ENCODE data around the gene CACNA2D3. TPM values are rescaled to one million over a fixed set of nuclear protein-coding genes. Genes with fewer than 3 reads are reported as not detected.
"Not testable (repeated sequence)": the region's sequence is repeated elsewhere in the genome, so short reads cannot be mapped to it uniquely, and the experiment has no call there.

CACNA2D3 gene
- total and polyA plus RNA-seq, 3 experiments from 2014 or later: not detected

DNA sequence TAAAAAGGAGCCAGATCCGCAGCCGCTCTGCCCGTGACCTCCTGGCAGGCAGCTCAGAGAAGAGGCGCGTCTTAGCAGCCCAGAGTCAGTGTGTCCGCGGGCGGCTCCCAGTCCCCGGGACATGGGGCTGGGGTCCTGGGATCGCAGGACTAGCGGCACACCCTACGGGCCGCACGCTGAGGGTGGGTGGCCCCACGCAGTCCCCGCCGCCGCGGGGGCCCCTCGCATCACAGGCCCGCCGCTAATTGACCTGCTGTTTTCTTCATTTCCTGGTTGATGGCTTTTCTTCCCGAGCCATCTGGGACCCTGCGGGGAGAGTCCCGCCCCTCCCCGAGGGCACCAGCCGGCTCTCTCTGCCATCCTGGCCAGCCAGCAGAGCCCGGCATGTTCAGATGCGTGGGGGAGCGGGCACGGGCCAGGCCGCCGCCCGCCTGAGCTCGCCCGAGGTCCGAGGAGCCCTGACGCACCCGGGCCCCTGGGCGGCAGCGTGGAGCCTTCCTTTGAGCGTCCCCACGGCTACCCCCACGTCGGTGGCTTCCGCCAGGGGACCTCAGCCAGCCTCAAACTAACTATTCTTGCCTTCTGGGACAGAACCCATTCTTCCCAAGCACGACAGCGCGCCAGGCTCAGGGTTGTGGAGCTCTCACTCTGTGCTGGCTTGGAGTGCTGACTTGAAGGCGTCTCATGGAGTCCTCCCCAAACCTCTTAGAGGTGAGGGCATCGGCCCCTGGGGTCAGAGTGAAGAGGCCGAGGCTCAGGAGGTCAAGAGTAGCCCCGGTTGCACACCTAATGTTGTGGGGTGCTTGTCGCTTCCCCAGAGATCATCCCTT is 34.6 kb upstream of the CACNA2D3 start:
- no peak for DNase-seq
- Mint-ChIP-seq H3K36me3 (no peaks in the 10 kb centered on the region), H3K27me3 (peaks cover 22% of the 10 kb centered on the region in 2 donors), H3K9me3 (peaks cover 0 to 1% (median 0%) of the 10 kb centered on the region in 5 donors), H3K4me1 (no peaks in the 10 kb centered on the region), H3K27ac (no peak overlapping the region), H3K4me3 (no peak overlapping the region)
- no peaks in the 10 kb centered on the region for H3K4me1 ChIP-seq (ENCODE audit: insufficient read depth, low read length)
- ChIA-PET CTCF (no interaction called here), POLR2A (no interaction called here)
- H3K27ac ChIP-seq (ENCODE audit: low read depth, low read length): no peak overlapping the region
- no peaks in the 10 kb centered on the region for H3K36me3 ChIP-seq (ENCODE audit: insufficient read depth, low read length)
- no peaks in the 10 kb centered on the region for H3K9me3 ChIP-seq (ENCODE audit: low read length)
- H3K4me3 ChIP-seq (ENCODE audit: low read length): no peak overlapping the region
- no peaks in the 10 kb centered on the region for H3K27me3 ChIP-seq (ENCODE audit: insufficient read depth, low read length, poor library complexity, severe bottlenecking)

DNA sequence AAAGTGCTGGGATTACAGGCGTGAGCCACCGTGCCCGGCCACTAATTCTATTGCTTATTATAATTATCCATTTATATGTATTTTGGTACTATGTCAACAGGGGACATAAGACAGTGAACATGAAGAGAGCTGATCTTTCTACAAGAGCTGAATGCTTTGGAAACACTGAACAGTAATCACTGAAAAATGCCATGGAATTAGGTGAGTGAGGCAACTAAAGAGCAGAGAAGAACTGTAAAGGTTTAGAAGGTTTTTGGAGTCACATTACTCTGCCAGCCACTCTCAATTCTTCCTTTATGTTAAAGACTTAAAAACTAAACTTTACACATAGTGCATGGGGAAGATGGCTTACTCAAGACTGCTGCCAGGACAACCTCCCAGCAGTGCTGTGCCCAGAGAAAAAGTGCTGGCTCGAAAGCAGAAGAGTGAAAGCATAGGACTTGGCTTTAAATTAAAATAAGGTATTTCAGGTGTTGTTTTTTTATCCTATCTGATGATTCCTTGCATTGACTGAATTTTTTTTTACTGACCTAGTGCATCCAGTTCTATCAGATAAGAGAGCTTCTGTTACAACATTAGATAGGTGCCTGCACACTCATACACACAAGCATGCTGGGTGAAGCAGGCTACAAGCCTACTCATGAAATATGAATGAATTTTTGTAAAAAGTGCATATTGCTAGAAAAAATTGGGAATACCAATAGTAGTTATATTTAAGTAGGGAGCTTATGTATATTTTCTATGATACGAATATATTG is 28.7 kb upstream of the CACNA2D3 start:
- Histone ChIP-seq H3K4me3 (ENCODE audit: low read length) (no peak overlapping the region), H3K36me3 (ENCODE audit: insufficient read depth, low read length) (no peaks in the 10 kb centered on the region), H3K27ac (ENCODE audit: low read depth, low read length) (no peak overlapping the region), H3K27me3 (ENCODE audit: insufficient read depth, low read length, poor library complexity, severe bottlenecking) (no peaks in the 10 kb centered on the region), H3K4me1 (ENCODE audit: insufficient read depth, low read length) (no peaks in the 10 kb centered on the region), H3K9me3 (ENCODE audit: low read length) (no peaks in the 10 kb centered on the region)
- Mint-ChIP-seq H3K27ac (no peak overlapping the region), H3K9me3 (no peaks in the 10 kb centered on the region), H3K4me1 (no peaks in the 10 kb centered on the region), H3K36me3 (no peaks in the 10 kb centered on the region), H3K4me3 (no peak overlapping the region), H3K27me3 (peaks cover 6 to 8% of the 10 kb centered on the region in 2 donors)
- DNase-seq: no peak
- ChIA-PET POLR2A (no interaction called here), CTCF (no interaction called here)

DNA sequence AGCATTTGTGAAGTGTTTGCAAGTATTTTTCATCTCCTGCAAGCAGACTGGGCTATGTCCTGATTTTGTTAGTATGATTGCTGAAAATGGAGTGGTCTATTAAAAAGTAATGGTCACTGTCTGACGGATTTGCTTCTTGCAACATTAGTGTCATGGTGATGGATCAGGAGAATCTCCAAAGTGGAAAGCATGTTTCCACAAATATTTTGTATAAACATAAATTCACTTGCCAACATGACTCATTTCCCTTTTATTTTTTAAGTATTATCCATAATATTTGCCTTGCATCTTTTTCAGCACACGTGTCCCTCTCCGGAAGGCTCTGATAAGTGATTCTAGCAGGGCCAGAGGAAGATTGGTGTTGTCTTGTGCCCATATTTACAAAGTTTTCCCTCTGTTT is 27.4 kb upstream of the CACNA2D3 start:
- ChIA-PET POLR2A (no interaction called here), CTCF (no interaction called here)
- no peak overlapping the region for H3K27ac ChIP-seq (ENCODE audit: low read depth, low read length)
- H3K4me3 ChIP-seq (ENCODE audit: low read length): no peak overlapping the region
- no peak overlapping the region for H3K4me3 Mint-ChIP-seq
- no peaks in the 10 kb centered on the region for H3K9me3 Mint-ChIP-seq
- H3K36me3 Mint-ChIP-seq: no peaks in the 10 kb centered on the region
- no peaks in the 10 kb centered on the region for H3K4me1 ChIP-seq (ENCODE audit: insufficient read depth, low read length)
- no peak for DNase-seq
- H3K9me3 ChIP-seq (ENCODE audit: low read length): no peaks in the 10 kb centered on the region
- peaks cover 3% of the 10 kb centered on the region in 2 donors for H3K27me3 Mint-ChIP-seq
- H3K27ac Mint-ChIP-seq: no peak overlapping the region
- no peaks in the 10 kb centered on the region for H3K27me3 ChIP-seq (ENCODE audit: insufficient read depth, low read length, poor library complexity, severe bottlenecking)
- H3K4me1 Mint-ChIP-seq: no peaks in the 10 kb centered on the region
- no peaks in the 10 kb centered on the region for H3K36me3 ChIP-seq (ENCODE audit: insufficient read depth, low read length)

DNA sequence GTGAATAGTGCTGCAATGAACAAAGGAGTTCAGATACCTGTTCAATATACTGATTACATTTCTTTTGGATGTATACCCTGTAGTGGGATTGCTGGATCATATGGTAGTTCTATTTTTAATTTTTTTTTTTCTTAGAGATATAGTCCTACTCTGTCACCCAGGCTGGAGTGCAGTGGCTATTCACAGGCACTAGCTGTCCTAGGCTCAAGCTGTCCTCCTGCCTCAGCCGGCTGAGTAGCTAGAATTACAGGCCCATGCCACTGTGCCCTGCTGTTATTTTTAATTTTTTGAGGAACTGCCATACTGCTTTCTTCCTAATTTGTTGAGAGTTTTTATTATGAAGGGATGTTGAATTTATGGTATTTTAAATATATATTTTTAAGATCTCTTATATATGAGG is 23.0 kb upstream of the CACNA2D3 start:
- no peak overlapping the region for H3K4me3 ChIP-seq (ENCODE audit: low read length)
- DNase-seq: no peak
- H3K36me3 ChIP-seq (ENCODE audit: insufficient read depth, low read length): no peaks in the 10 kb centered on the region
- no peaks in the 10 kb centered on the region for H3K9me3 Mint-ChIP-seq
- H3K27me3 Mint-ChIP-seq: peaks cover 2 to 6% of the 10 kb centered on the region in 2 donors
- no peaks in the 10 kb centered on the region for H3K9me3 ChIP-seq (ENCODE audit: low read length)
- no peaks in the 10 kb centered on the region for H3K36me3 Mint-ChIP-seq
- H3K4me3 Mint-ChIP-seq: no peak overlapping the region
- ChIA-PET POLR2A (no interaction called here), CTCF (no interaction called here)
- H3K27me3 ChIP-seq (ENCODE audit: insufficient read depth, low read length, poor library complexity, severe bottlenecking): no peaks in the 10 kb centered on the region
- H3K4me1 Mint-ChIP-seq: no peaks in the 10 kb centered on the region
- no peak overlapping the region for H3K27ac ChIP-seq (ENCODE audit: low read depth, low read length)
- no peak overlapping the region for H3K27ac Mint-ChIP-seq
- no peaks in the 10 kb centered on the region for H3K4me1 ChIP-seq (ENCODE audit: insufficient read depth, low read length)

DNA sequence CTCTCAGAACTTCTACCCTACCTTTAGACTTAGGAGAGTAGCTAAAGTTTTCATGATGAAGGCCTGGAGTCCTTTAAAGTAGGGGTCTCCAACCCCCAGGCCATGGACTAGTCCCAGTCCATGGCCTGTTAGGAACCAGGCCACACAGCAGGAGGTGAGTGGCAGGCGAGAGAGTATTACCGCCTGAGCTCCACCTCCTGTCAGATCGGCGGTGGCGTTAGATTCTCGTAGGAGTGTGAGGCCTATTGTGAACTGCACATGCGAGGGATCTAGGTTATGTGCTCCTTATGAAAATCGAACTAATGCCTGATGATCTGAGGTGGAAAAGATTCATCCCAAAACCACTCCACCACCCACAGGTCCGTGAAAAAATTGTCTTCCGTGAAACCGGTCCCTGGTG is 18.3 kb upstream of the CACNA2D3 start:
- Mint-ChIP-seq H3K27me3 (peaks cover 5 to 18% of the 10 kb centered on the region in 2 donors), H3K9me3 (peaks cover 0 to 8% (median 2%) of the 10 kb centered on the region in 5 donors), H3K36me3 (no peaks in the 10 kb centered on the region), H3K4me3 (no peak overlapping the region), H3K27ac (no peak overlapping the region), H3K4me1 (no peaks in the 10 kb centered on the region)
- Histone ChIP-seq H3K4me1 (ENCODE audit: insufficient read depth, low read length) (no peaks in the 10 kb centered on the region), H3K9me3 (ENCODE audit: low read length) (no peaks in the 10 kb centered on the region), H3K36me3 (ENCODE audit: insufficient read depth, low read length) (no peaks in the 10 kb centered on the region), H3K27ac (ENCODE audit: low read depth, low read length) (no peak overlapping the region), H3K27me3 (ENCODE audit: insufficient read depth, low read length, poor library complexity, severe bottlenecking) (no peaks in the 10 kb centered on the region), H3K4me3 (ENCODE audit: low read length) (no peak overlapping the region)
- DNase-seq: no peak
- POLR2A ChIA-PET: no interaction called here
- CTCF ChIA-PET: no interaction called here

DNA sequence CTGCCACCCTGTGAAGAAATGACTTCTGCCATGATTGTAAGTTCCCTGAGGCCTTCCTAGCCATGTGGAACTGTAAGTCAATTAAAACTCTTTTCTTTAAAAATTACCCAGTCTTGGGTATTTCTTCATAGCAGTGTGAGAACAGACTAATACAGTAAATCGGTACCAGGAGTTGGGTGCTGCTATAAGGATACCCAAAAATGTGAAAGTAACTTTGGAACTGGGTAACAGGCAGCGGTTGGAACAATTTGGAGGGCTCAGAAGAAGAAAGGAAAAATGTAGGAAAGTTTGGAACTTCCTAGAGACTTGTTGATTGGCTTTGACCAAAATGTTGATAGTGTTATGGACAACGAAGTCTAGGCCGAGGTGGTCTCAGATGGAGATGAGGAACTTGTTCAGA is 6.2 kb upstream of the CACNA2D3 start:
- H3K4me3 Mint-ChIP-seq; DNase-seq; H3K36me3 ChIP-seq (ENCODE audit: insufficient read depth, low read length); H3K27ac ChIP-seq (ENCODE audit: low read depth, low read length); H3K36me3 Mint-ChIP-seq; H3K27ac Mint-ChIP-seq; CTCF ChIA-PET; H3K9me3 Mint-ChIP-seq; H3K9me3 ChIP-seq (ENCODE audit: low read length); H3K4me1 ChIP-seq (ENCODE audit: insufficient read depth, low read length); H3K4me3 ChIP-seq (ENCODE audit: low read length); POLR2A ChIA-PET; H3K27me3 ChIP-seq (ENCODE audit: insufficient read depth, low read length, poor library complexity, severe bottlenecking); H3K4me1 Mint-ChIP-seq: not testable (repeated sequence)
- peaks cover 17 to 25% of the 10 kb centered on the region in 2 donors for H3K27me3 Mint-ChIP-seq

DNA sequence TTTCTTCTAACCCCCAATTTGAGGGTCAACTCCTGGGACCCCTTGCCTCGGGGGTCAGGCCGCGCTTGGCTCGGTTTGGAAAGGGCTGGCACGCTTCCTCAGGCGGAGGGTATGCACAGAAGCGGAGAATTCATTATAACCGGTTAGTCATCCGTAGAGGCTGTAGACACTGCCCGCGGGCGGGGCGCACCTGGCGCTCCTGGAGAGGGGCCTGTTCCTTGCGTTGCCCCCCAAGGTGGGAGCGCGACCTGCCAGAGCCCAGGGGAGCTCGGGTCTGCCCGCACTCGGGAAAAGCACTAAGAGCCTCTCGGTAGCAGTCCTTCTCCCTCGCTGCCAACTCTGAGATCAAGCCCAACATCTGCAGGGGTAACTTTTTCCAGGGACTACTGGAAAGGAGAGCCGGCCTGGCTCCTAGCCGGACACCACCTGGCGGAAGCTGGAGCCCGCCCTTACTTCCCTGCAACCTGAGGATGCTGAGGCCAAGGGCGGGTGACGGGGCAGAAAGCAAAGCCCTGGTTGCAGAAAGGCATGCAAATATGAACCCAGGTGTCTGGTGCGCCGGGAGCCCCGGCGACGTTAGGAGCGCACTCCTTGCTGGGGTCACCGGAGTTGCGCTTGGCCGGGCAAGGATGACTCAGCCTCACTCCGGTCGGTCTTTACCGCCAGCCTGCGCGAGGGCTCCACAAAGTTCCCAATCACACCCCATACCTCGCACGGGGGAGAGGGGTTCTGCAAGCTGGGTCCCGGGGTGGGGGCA is 1.5 kb upstream of the CACNA2D3 start:
- Histone ChIP-seq H3K9me3 (ENCODE audit: low read length) (no peaks in the 10 kb centered on the region), H3K27ac (ENCODE audit: low read depth, low read length) (no peak overlapping the region), H3K27me3 (ENCODE audit: insufficient read depth, low read length, poor library complexity, severe bottlenecking) (no peaks in the 10 kb centered on the region), H3K4me3 (ENCODE audit: low read length) (no peak overlapping the region), H3K4me1 (ENCODE audit: insufficient read depth, low read length) (no peaks in the 10 kb centered on the region), H3K36me3 (ENCODE audit: insufficient read depth, low read length) (no peaks in the 10 kb centered on the region)
- peaks cover 0 to 2% (median 0%) of the 10 kb centered on the region in 3 donors for H3K36me3 Mint-ChIP-seq
- H3K4me3 Mint-ChIP-seq: peak overlapping the region in 1 of 7 donors; percentile 40
- ChIA-PET CTCF (no interaction called here), POLR2A (no interaction called here)
- peaks cover 0 to 2% (median 0%) of the 10 kb centered on the region in 5 donors for H3K9me3 Mint-ChIP-seq
- H3K27ac Mint-ChIP-seq: no peak overlapping the region
- H3K27me3 Mint-ChIP-seq: peaks cover 29 to 46% of the 10 kb centered on the region in 2 donors
- peaks cover 6 to 11% (median 9%) of the 10 kb centered on the region in 3 donors for H3K4me1 Mint-ChIP-seq
- no peak for DNase-seq

Measured in CD8-positive, alpha-beta memory T cell (primary cell).